ENCODE measurements around the gene CHGA.

DNA sequence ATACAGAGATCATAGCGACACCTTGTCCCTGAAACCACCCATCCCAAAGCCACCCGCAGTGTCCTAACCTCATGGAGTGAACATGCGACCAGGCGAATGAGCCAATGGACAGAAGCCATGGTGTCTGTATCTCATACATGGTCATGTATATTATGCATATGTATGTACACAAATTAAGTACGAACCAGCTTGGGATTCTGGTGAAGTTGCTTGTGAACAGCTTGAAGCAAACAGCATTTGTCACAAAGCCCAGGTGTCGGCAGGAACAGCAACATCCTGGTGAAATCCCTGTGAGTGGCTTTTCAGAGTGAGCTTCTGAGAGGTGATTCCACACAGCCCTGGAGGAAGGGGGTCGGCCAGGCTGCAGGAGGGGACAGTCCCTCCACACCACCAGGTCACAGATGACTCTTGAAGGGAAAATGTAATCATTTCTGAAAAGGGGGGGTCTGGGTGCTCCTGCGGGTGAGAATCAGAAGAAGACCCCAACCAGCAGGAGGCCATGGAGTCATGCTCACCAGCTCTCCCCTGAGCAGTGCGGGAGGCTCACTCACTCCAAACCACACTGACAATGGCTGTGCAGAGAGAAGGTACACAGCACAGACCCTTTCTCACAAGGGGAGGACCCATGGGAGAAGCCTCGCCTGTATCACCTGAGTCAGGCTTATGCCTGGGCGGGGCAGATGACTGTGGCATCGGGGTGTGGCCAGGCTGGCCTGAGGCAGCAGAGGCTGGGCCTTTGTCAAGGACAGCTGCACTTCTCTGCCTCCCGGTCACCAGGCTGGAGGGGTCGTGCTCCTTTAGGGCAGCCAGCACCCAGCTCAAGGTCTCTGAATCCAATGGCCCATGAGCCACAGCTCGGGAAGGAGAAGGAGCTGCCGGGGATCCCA lies 14.3 kb downstream of the CHGA start:
- TF ChIP-seq, protein P1, sequence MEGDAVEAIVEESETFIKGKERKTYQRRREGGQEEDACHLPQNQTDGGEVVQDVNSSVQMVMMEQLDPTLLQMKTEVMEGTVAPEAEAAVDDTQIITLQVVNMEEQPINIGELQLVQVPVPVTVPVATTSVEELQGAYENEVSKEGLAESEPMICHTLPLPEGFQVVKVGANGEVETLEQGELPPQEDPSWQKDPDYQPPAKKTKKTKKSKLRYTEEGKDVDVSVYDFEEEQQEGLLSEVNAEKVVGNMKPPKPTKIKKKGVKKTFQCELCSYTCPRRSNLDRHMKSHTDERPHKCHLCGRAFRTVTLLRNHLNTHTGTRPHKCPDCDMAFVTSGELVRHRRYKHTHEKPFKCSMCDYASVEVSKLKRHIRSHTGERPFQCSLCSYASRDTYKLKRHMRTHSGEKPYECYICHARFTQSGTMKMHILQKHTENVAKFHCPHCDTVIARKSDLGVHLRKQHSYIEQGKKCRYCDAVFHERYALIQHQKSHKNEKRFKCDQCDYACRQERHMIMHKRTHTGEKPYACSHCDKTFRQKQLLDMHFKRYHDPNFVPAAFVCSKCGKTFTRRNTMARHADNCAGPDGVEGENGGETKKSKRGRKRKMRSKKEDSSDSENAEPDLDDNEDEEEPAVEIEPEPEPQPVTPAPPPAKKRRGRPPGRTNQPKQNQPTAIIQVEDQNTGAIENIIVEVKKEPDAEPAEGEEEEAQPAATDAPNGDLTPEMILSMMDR (conservative IDR thresholded peaks at IDR 0.05), result no peak
- no peak for TF ChIP-seq ZFX (IDR thresholded peaks at IDR 0.05)
